Pancreas (tissue), 10 donors: ENCODE results near the gene SVIP. TPM values are rescaled to one million over a fixed set of nuclear protein-coding genes. Genes with fewer than 3 reads are reported as not detected.

Experiments used
- ATAC-seq, 4 donors: fragments of 200-7000 bp; cut with Tn5 transposase; one replicate each; pipeline versions ENCODE4 v1.8.0 to v1.9.1; 2020; ENCODE audit warnings: mild to moderate bottlenecking in 4 of 4, moderate library complexity in 4 of 4
- DNase-seq, 6 donors: peaks; one replicate each; pipeline ENCODE4 v3.0.0-alpha.2; 2020
- FAIRE-seq: peaks from 2 replicates; lab custom pipeline; 2012; peaks lifted over from hg19 to GRCh38; lab: Jason Lieb, UNC
- H3K27ac ChIP-seq, 4 donors: fragments of 200-600 bp; sonication (generic); 1 replicate in 3 of 4; 2 replicates in 1 of 4; pipeline versions ENCODE4 v1.5.0 to v1.8.0; 2020
- H3K27me3 ChIP-seq, 4 donors: fragments of 200-600 bp; one replicate each; pipeline ENCODE4 v1.8.0; 2021
- H3K36me3 ChIP-seq, 3 donors: fragments of 200-600 bp; sonication (generic) in 1 of 3; one replicate each; pipeline versions ENCODE4 v1.5.0 to v1.8.0; 2020 to 2021
- H3K4me1 ChIP-seq, 3 donors: fragments of 200-600 bp; one replicate each; pipeline ENCODE4 v1.8.0; 2021
- H3K4me3 ChIP-seq, 4 donors: fragments of 200-600 bp; sonication (generic) in 2 of 4; one replicate each; pipeline versions ENCODE4 v1.5.0 to v1.8.0; 2020 to 2021
- H3K9me3 ChIP-seq, 4 donors: fragments of 200-600 bp; one replicate each; pipeline ENCODE4 v1.8.0; 2021
- WGBS, 2 donors: extraction: QIAGEN DNeasy Blood & Tissue Kit; methylation state at CpG; one replicate each; pipeline ENCODE4 v1.1.7; 2013; 5-methylcytosine and 5-hydroxymethylcytosine counted together
- intact Hi-C, 3 donors: fragments of 100-400 bp; cut with DNase I; formaldehyde crosslinking; loops; one replicate each; pipeline versions ENCODE4 v1.11.1 to v1.14.2; 2022
- polyA plus RNA-seq, 2 donors: library from polyadenylated mRNA; stranded (reverse); fragments of 200-250 nt; gene quantifications; one replicate each; pipeline ENCODE4 v1.2.3, GENCODE V29; 2013
- total RNA-seq, 6 donors: library from RNA; stranded (reverse); fragmentation: NEBNext Ultra II Directional in 4 of 6; extraction: Animal tissue kit (Norgen Biotek cat#: 25700) in 4 of 6; gene quantifications; one replicate each; pipeline versions ENCODE4 v1.2.1 to v1.2.4, GENCODE V29; 2021 to 2023
- TF ChIP-seq, protein P1 (sequence below), 4 donors: fragments of 200-600 bp; sonication (generic) in 3 of 4; IDR thresholded peaks; one replicate each; pipeline versions ENCODE4 v1.5.0 to v1.8.0; 2021; ENCODE audit warnings: antibody characterized with exemption in 4 of 4
- donor health status: healthy with polysubstance abuse.
- donor health status: DM: no; HTN: no; CAD: no; lungs with moderate emphysema.
- donor health status: DM: no; HTN: no; CAD: no.
- donor health status: control.
- donor health status: control.
- donor health status: Bipolar disorder and iron deficiency.
- donor health status: DM: yes; HTN: yes; CAD: no.
- donor health status: DM: no; HTN: no; CAD: no.
- donor health status: DM: no; HTN: no; CAD: no.
- donor health status: DM: yes; HTN: yes; CAD: no.

The SVIP gene
- total and polyA plus RNA-seq, 8 donors, result 8.8 to 20.6 (median 15.2) TPM

DNA sequence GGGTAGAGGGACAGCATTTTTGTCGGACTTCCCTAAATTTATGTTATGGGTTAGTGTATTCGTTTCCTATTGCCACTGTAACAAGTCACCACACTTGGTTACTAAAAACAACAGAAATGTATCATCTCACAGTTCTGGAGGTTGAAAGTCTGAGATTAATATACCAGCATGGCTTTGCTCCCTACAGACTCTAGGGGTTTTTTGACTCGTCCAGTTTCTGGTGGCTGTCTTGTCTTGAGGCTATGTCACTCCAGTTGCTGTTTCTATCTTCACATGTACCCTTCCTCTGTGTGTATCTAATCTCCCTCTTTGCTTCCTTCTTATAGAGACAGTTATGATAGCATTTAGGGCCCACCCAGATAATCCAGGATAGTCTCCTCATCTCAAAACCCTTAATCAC, 39.7 kb upstream of the SVIP start:
- WGBS, 2 donors, result 82 to 88% methylated on average over 3 of the region's 3 CpGs

DNA sequence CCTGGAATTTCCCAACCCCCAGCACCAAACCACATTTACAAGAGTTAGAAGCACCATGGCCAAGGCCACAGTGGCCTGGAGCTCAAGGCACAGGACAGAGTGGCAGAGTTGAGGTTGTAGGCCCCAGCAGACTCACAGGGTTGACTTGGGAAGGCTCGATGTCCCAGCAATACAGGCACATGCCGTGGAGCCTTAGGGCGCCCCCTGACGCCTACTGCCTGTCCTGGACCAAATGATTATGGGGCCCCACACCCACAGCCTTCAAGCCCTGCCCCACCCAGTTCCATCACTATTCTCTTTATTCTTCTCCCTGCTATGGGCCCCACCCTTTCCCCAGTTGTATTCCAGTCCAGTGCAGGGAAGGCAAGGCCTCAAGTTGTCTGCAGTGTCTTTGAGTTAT, 30.6 kb upstream of the SVIP start, which contains the start of gene CCDC179:
Gene CCDC179 (minus strand): TSS at position 234 of the 400 bp plus-strand sequence. CDS start 53 bp downstream, at position 181.
- Histone ChIP-seq H3K27ac (no peak within 1 kb of the TSS), H3K27me3 (no peaks in the 10 kb centered on the region), H3K4me1 (no peaks in the 10 kb centered on the region), H3K9me3 (no peaks in the 10 kb centered on the region), H3K4me3 (no peak within 1 kb of the TSS), H3K36me3 (no peaks in the 10 kb centered on the region)
- intact Hi-C loops, result no loop called here
- DNase-seq, result no peak
- TF ChIP-seq, protein P1, sequence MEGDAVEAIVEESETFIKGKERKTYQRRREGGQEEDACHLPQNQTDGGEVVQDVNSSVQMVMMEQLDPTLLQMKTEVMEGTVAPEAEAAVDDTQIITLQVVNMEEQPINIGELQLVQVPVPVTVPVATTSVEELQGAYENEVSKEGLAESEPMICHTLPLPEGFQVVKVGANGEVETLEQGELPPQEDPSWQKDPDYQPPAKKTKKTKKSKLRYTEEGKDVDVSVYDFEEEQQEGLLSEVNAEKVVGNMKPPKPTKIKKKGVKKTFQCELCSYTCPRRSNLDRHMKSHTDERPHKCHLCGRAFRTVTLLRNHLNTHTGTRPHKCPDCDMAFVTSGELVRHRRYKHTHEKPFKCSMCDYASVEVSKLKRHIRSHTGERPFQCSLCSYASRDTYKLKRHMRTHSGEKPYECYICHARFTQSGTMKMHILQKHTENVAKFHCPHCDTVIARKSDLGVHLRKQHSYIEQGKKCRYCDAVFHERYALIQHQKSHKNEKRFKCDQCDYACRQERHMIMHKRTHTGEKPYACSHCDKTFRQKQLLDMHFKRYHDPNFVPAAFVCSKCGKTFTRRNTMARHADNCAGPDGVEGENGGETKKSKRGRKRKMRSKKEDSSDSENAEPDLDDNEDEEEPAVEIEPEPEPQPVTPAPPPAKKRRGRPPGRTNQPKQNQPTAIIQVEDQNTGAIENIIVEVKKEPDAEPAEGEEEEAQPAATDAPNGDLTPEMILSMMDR (IDR thresholded peaks at IDR 0.05), result no peak
- no peak for ATAC-seq
- WGBS, 2 donors, result 93 to 95% methylated on average over 4 of the region's 4 CpGs
- FAIRE-seq, result no peak

More for the DNA sequence above, 39.7 kb upstream of the SVIP start:
- Histone ChIP-seq H3K9me3 (no peaks in the 10 kb centered on the region), H3K27ac (no peak overlapping the region), H3K4me1 (no peaks in the 10 kb centered on the region), H3K4me3 (no peak overlapping the region), H3K27me3 (no peaks in the 10 kb centered on the region), H3K36me3 (no peaks in the 10 kb centered on the region)
- no peak for ATAC-seq
- TF ChIP-seq, protein P1 (IDR thresholded peaks at IDR 0.05), result no peak
- no peak for FAIRE-seq
- intact Hi-C loops, result no loop called here
- no peak for DNase-seq

DNA sequence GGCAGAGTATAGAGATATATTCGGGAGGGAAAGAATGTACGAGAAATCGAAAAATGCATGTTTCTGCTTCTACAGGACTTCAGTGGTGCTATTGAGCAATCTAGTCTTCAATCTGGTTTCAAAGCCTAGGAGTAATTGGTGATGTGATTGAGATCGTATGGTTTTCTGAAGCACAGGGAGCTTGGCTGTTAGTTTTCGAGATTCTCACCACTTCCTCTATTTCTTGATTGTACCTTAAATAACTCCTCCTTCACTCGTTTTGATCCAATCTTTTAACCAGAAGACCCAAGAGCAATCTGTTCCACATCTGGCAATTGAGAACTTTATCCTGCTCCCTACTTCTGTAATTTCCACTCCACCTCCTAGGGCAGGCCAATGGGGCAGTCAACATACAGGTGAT, 30.2 kb upstream of the SVIP start:
- H3K36me3 ChIP-seq, result no peaks in the 10 kb centered on the region
- H3K27me3 ChIP-seq, result no peaks in the 10 kb centered on the region
- no peak overlapping the region for H3K4me3 ChIP-seq
- 84 to 87% methylated on average over 6 of the region's 6 CpGs for WGBS, 2 donors
- H3K4me1 ChIP-seq, result no peaks in the 10 kb centered on the region
- H3K9me3 ChIP-seq, result no peaks in the 10 kb centered on the region
- intact Hi-C loops, result no loop called here
- TF ChIP-seq, protein P1 (IDR thresholded peaks at IDR 0.05), result no peak
- no peak overlapping the region for H3K27ac ChIP-seq
- no peak for DNase-seq
- no peak for FAIRE-seq
- no peak for ATAC-seq

DNA sequence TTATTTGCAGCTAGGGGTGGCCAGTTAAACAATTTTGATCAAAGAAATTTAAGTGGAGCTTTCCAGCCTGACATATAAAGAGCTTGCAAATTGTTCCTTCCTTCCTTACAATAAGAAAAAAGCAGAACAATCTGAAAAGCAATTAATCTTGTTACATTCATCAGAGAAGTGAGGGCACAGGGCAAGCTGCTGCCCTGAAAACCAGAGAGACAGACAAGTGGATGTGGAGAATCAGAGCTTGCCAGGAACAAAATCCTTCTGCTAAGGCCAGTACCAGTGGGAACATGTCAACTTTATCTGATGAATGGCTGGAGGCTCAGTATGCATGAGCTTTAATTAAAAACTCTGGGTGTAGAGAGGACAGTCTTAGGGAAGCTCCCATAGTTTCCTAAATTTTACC, 21.9 kb upstream of the SVIP start:
- no peak overlapping the region for H3K4me3 ChIP-seq
- no peaks in the 10 kb centered on the region for H3K4me1 ChIP-seq
- ATAC-seq (peak in 1 of 4 donors; percentile 45), DNase-seq (no peak), FAIRE-seq (no peak)
- H3K27ac ChIP-seq, result no peak overlapping the region
- H3K36me3 ChIP-seq, result no peaks in the 10 kb centered on the region
- no peaks in the 10 kb centered on the region for H3K9me3 ChIP-seq
- no peaks in the 10 kb centered on the region for H3K27me3 ChIP-seq
- intact Hi-C loops, result no loop called here
- TF ChIP-seq, protein P1 (IDR thresholded peaks at IDR 0.05), result no peak

DNA sequence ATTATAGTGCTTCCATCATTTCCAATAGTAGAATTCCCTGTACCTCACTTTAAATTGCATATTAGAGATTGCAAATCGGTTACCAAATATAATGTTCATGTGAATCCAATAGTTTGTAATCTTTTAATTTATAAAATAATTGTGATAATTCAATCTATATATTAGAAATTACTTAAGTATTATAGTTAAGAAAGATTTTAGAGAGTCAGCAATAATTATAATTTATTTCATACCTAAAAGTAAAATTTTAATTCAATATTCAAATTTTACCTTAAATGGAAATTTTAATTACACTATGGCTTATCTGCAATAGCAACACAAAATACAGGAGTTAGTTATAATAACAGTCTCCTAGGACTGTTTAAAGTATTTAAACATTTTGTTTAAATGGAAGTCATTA, 17.1 kb upstream of the SVIP start:
- 84 to 87% methylated on average over 1 of the region's 1 CpG for WGBS, 2 donors
- DNase-seq, result no peak
- H3K36me3 ChIP-seq, result no peaks in the 10 kb centered on the region
- intact Hi-C loops, result no loop called here
- H3K9me3 ChIP-seq, result no peaks in the 10 kb centered on the region
- ATAC-seq, result no peak
- no peak for FAIRE-seq
- no peak overlapping the region for H3K27ac ChIP-seq
- TF ChIP-seq, protein P1 (IDR thresholded peaks at IDR 0.05), result no peak
- no peak overlapping the region for H3K4me3 ChIP-seq
- no peaks in the 10 kb centered on the region for H3K27me3 ChIP-seq
- H3K4me1 ChIP-seq, result no peaks in the 10 kb centered on the region
